Measurements from ENCODE around the gene NTF4. TPM values are rescaled to one million over a fixed set of nuclear protein-coding genes. Genes with fewer than 3 reads are reported as not detected.

The NTF4 gene
- polyA plus RNA-seq, 2 of the 4 experiments (the other 2 are of a cell fraction), result 0.37 to 1.0 TPM

GRCh38 chr19:49070416-49070815, 5.8 kb upstream of the NTF4 start:
- TF ChIP-seq JUNB (IDR thresholded peaks at IDR 0.05) (no peak), POLR2A (IDR thresholded peaks at IDR 0.05; ENCODE audit: low read length) (no peak), RFX5 (IDR thresholded peaks at IDR 0.05) (no peak)
- WGBS (ENCODE audit: missing lambda C conversion rate), result 91% methylated on average over 21 of the region's 21 CpGs
- Histone ChIP-seq H3K4me1 (peaks cover 23% of the 10 kb centered on the region), H3K4me2 (no peak overlapping the region), H3K4me3 (no peak overlapping the region), H3K27ac (no peak overlapping the region), H3K9me3 (no peaks in the 10 kb centered on the region)
- no peak for ATAC-seq
- ChIA-PET POLR2A (no interaction called here), CTCF (interaction anchor here (0.9 to 8.8 kb wide), 11 partner anchors 12 to 155 kb away, joined by 3 to 121 read pairs (median 5); partner anchors contain the start of gene CGB7)
- FAIRE-seq, result no peak
- DNase-seq (ENCODE audit: low read depth in 1 of 2, low spot score in 1 of 2), result no peak

DNA sequence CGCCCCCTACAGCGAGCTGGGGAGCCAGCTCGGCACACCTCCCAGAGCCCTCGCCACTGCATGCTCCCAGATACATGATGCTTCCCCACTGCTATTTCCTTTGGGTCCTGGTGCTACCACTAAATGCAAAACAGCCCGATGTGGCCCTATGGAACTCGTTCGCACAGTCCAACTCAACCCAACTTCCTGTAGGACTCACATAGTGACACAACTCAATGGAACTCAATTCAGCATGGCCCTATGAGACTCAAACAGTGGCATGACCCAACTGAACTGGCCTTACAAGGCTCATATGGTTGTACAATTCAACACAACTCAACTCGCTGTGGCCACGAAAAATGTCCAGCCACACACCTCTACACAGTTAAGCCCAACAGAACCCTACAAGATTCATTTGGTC, 4.4 kb upstream of the NTF4 start:
- no peak overlapping the region for H3K27ac ChIP-seq
- WGBS (ENCODE audit: missing lambda C conversion rate), result 96% methylated on average over 9 of the region's 9 CpGs
- no peak for FAIRE-seq
- POLR2A ChIA-PET, result no interaction called here
- CTCF ChIA-PET, result interaction anchor here (0.6 to 8.8 kb wide), 13 partner anchors 11 to 281 kb away, joined by 3 to 121 read pairs (median 3); partner anchors contain the start of genes CGB1, CGB7, GYS1 and RUVBL2
- peaks cover 29% of the 10 kb centered on the region for H3K4me1 ChIP-seq
- no peak for TF ChIP-seq ESRRA (IDR thresholded peaks at IDR 0.05; ENCODE audit: borderline replicate concordance, low read length)
- TF ChIP-seq EHF (CRISPR knock-in tag; IDR thresholded peaks at IDR 0.05), result no peak
- TF ChIP-seq ZFP36 (IDR thresholded peaks at IDR 0.05; ENCODE audit: borderline replicate concordance, partially characterized antibody), result no peak
- TF ChIP-seq MAZ (IDR thresholded peaks at IDR 0.05; ENCODE audit: borderline replicate concordance, low read depth, low read length), result no peak
- TF ChIP-seq CEBPB (IDR thresholded peaks at IDR 0.05), result no peak
- TF ChIP-seq KDM5A (IDR thresholded peaks at IDR 0.05), result no peak
- TF ChIP-seq GATA3 (IDR thresholded peaks at IDR 0.05; ENCODE audit: borderline replicate concordance), result no peak
- no peak for TF ChIP-seq CHD2 (IDR thresholded peaks at IDR 0.05; ENCODE audit: low read length, partially characterized antibody)
- no peak for TF ChIP-seq TFCP2L1 (CRISPR knock-in tag; IDR thresholded peaks at IDR 0.05)
- TF ChIP-seq HOXB13 (CRISPR knock-in tag; IDR thresholded peaks at IDR 0.05; ENCODE audit: low read depth), result no peak
- TF ChIP-seq MYC (IDR thresholded peaks at IDR 0.05; ENCODE audit: borderline replicate concordance, low read length), result no peak
- TF ChIP-seq HES2 (IDR thresholded peaks at IDR 0.05), result no peak
- TF ChIP-seq, protein P1, sequence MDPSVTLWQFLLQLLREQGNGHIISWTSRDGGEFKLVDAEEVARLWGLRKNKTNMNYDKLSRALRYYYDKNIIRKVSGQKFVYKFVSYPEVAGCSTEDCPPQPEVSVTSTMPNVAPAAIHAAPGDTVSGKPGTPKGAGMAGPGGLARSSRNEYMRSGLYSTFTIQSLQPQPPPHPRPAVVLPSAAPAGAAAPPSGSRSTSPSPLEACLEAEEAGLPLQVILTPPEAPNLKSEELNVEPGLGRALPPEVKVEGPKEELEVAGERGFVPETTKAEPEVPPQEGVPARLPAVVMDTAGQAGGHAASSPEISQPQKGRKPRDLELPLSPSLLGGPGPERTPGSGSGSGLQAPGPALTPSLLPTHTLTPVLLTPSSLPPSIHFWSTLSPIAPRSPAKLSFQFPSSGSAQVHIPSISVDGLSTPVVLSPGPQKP (IDR thresholded peaks at IDR 0.05; ENCODE audit: low read depth, low read length), result no peak
- no peak for TF ChIP-seq USF2 (IDR thresholded peaks at IDR 0.05)
- TF ChIP-seq RCOR1 (IDR thresholded peaks at IDR 0.05; ENCODE audit: low read depth, low read length), result no peak
- no peak for TF ChIP-seq CHD4 (IDR thresholded peaks at IDR 0.05; ENCODE audit: borderline replicate concordance)
- TF ChIP-seq PHF8 (IDR thresholded peaks at IDR 0.05; ENCODE audit: borderline replicate concordance, low read depth), result no peak
- TF ChIP-seq REST (IDR thresholded peaks at IDR 0.05), result no peak
- no peak for TF ChIP-seq KDM1A (IDR thresholded peaks at IDR 0.05; ENCODE audit: low read depth)
- no peaks in the 10 kb centered on the region for H3K9me3 ChIP-seq
- no peak overlapping the region for H3K4me3 ChIP-seq
- DNase-seq (ENCODE audit: low read depth in 1 of 2, low spot score in 1 of 2), result no peak
- no peak overlapping the region for H3K4me2 ChIP-seq
- ATAC-seq, result no peak
